Natural killer cell (primary cell): Measurements from ENCODE around the gene PHYH. TPM values are rescaled to one million over a fixed set of nuclear protein-coding genes. Genes with fewer than 3 reads are reported as not detected.

Experiments
- ATAC-seq, 3 donors: fragments of 150-1000 bp in 2 of 3; fragments of 200-7000 bp in 1 of 3; cut with Tn5 transposase; 1 replicate in 1 of 3; 2 replicates in 2 of 3; pipeline ENCODE4 v1.10.0; 2021; ENCODE audit warnings: mild to moderate bottlenecking in 2 of 3, moderate library complexity in 2 of 3
- DNase-seq, 2 donors: peaks; one replicate each; pipeline versions ENCODE4 v3.0.0 to v3.0.0-alpha.2; 2013 to 2021; ENCODE audit warnings: mixed read lengths in 1 of 2
- H3K27ac ChIP-seq: one replicate; pipeline ENCODE4 v1.5.1; 2013; ENCODE audit warnings: mild to moderate bottlenecking, low read length
- H3K27me3 ChIP-seq: one replicate; pipeline ENCODE4 v1.6.1; 2013; ENCODE audit warnings: low read length; ENCODE audit not compliant: control insufficient read depth, insufficient read depth
- H3K36me3 ChIP-seq: one replicate; pipeline ENCODE4 v1.6.1; 2013; ENCODE audit warnings: low read length; ENCODE audit not compliant: control insufficient read depth, insufficient read depth
- H3K4me1 ChIP-seq: one replicate; pipeline ENCODE4 v1.6.1; 2013; ENCODE audit warnings: low read length; ENCODE audit not compliant: control insufficient read depth, insufficient read depth
- H3K4me3 ChIP-seq: one replicate; pipeline ENCODE4 v1.5.1; 2013; ENCODE audit warnings: low read length
- H3K9me3 ChIP-seq: one replicate; pipeline ENCODE4 v1.6.1; 2013; ENCODE audit warnings: low read length; ENCODE audit not compliant: control insufficient read depth, insufficient read depth
- H3K27ac Mint-ChIP-seq, 2 donors: one replicate each; pipeline ENCODE4 v1.8.0; 2022; ENCODE audit warnings: mild to moderate bottlenecking in 2 of 2, mixed read lengths in 2 of 2, moderate library complexity in 1 of 2
- H3K27me3 Mint-ChIP-seq, 2 donors: one replicate each; pipeline ENCODE4 v1.8.0; 2022; ENCODE audit warnings: low read depth in 2 of 2, mixed read lengths in 2 of 2
- H3K36me3 Mint-ChIP-seq: one replicate; pipeline ENCODE4 v1.8.0; 2022; ENCODE audit warnings: mixed read lengths
- H3K4me1 Mint-ChIP-seq, 2 donors: one replicate each; pipeline ENCODE4 v1.8.0; 2022; ENCODE audit warnings: mixed read lengths in 2 of 2
- H3K4me3 Mint-ChIP-seq: one replicate; pipeline ENCODE4 v1.8.0; 2022; ENCODE audit warnings: mild to moderate bottlenecking, moderate library complexity, mixed read lengths
- H3K9me3 Mint-ChIP-seq, 2 donors: one replicate each; pipeline ENCODE4 v1.8.0; 2022; ENCODE audit warnings: mixed read lengths in 2 of 2
- WGBS: methylation state at CpG from one replicate; pipeline ENCODE4 v1.1.7; 2013; ENCODE audit warnings: missing lambda C conversion rate; ENCODE audit not compliant: insufficient coverage; 5-methylcytosine and 5-hydroxymethylcytosine counted together
- intact Hi-C: fragments of 100-400 bp; cut with micrococcal nuclease; formaldehyde crosslinking; loops from one replicate; pipeline ENCODE4 v1.14.2; 2022
- total RNA-seq, 4 donors: library from RNA; stranded (reverse); fragments of 120-200 nt in 1 of 4; gene quantifications; one replicate each; pipeline versions ENCODE4 v1.2.3 to v1.2.4, GENCODE V29; 2013 to 2022
- TF ChIP-seq, protein P1 (sequence below): fragments of 200-600 bp; IDR thresholded peaks from one replicate; pipeline ENCODE4 v1.8.0; 2022; ENCODE audit warnings: antibody characterized with exemption

Gene PHYH
- 1 to 10 TPM; 6.9 to 7.3 (median 7.2) TPM for total RNA-seq
- total RNA-seq (2013), result 7.7 TPM

DNA sequence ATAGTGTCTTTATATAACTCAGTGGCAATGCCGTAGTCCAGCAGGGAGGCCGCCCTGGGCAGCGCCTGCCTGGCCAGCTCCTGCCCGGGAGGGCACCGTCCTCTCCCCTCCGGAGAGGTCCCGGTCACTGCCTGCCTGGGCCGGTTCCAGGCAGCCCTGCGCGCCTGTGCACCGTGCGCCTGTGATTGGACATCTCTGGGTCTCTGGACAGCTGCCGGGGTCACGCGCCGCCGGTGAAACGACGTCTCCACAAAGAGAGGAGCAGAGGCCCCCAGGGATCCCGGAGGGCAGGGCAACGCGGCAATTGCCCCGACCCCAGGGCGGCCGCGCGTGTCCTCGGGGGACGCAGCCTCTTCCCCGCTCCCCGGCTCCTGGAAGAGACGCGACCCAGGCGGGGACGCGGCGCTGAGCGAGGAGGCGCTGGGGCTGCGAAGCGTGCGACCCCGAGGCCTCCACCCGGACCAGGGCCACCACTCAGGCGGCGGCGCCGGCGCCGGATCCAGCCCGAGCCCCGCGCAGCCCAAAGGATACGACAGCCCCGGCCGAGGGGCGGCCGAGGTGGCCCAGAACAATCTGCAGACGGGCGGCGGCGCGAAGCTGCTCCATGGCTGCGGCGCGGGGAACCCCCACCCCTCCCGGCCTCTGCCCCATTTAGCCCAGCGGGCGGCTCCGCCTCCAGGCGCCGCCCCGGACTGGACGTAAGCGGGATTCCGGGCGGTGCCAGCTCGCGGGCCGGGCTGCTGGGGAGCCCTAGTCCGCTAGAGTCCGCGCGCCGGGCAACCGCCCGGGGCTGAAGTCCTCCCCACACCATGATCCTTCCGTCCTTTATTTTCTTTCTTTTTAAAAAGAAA is at the start of gene PHYH:
Gene PHYH, minus strand, starts transcription at position 628 of the 851 bp plus-strand sequence. Its CDS starts 22 bp downstream, at position 606.
- peak within 1 kb of the TSS; percentile 75 for H3K27ac ChIP-seq
- Mint-ChIP-seq H3K4me3 (peak within 1 kb of the TSS; percentile 89), H3K4me1 (peaks cover 19 to 28% of the 10 kb centered on the region in 2 donors), H3K27ac (peak within 1 kb of the TSS; percentile 98 to 99), H3K36me3 (no peaks in the 10 kb centered on the region), H3K27me3 (no peaks in the 10 kb centered on the region), H3K9me3 (no peaks in the 10 kb centered on the region)
- DNase-seq, result peak; percentile 86 to 92
- TF ChIP-seq, protein P1, sequence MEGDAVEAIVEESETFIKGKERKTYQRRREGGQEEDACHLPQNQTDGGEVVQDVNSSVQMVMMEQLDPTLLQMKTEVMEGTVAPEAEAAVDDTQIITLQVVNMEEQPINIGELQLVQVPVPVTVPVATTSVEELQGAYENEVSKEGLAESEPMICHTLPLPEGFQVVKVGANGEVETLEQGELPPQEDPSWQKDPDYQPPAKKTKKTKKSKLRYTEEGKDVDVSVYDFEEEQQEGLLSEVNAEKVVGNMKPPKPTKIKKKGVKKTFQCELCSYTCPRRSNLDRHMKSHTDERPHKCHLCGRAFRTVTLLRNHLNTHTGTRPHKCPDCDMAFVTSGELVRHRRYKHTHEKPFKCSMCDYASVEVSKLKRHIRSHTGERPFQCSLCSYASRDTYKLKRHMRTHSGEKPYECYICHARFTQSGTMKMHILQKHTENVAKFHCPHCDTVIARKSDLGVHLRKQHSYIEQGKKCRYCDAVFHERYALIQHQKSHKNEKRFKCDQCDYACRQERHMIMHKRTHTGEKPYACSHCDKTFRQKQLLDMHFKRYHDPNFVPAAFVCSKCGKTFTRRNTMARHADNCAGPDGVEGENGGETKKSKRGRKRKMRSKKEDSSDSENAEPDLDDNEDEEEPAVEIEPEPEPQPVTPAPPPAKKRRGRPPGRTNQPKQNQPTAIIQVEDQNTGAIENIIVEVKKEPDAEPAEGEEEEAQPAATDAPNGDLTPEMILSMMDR, result no peak
- peaks cover 28% of the 10 kb centered on the region for H3K4me1 ChIP-seq
- intact Hi-C loops, result loop anchor here (5.0 kb wide), 1 partner anchor 48 kb away; the partner anchor contains the start of gene SEPHS1
- under 1% methylated on average over 88 of the region's 88 CpGs for WGBS
- H3K9me3 ChIP-seq, result no peaks in the 10 kb centered on the region
- ATAC-seq, result peak; percentile 72 to 83 (median 76)
- H3K36me3 ChIP-seq, result no peaks in the 10 kb centered on the region
- peak within 1 kb of the TSS; percentile 67 for H3K4me3 ChIP-seq
- no peaks in the 10 kb centered on the region for H3K27me3 ChIP-seq

DNA sequence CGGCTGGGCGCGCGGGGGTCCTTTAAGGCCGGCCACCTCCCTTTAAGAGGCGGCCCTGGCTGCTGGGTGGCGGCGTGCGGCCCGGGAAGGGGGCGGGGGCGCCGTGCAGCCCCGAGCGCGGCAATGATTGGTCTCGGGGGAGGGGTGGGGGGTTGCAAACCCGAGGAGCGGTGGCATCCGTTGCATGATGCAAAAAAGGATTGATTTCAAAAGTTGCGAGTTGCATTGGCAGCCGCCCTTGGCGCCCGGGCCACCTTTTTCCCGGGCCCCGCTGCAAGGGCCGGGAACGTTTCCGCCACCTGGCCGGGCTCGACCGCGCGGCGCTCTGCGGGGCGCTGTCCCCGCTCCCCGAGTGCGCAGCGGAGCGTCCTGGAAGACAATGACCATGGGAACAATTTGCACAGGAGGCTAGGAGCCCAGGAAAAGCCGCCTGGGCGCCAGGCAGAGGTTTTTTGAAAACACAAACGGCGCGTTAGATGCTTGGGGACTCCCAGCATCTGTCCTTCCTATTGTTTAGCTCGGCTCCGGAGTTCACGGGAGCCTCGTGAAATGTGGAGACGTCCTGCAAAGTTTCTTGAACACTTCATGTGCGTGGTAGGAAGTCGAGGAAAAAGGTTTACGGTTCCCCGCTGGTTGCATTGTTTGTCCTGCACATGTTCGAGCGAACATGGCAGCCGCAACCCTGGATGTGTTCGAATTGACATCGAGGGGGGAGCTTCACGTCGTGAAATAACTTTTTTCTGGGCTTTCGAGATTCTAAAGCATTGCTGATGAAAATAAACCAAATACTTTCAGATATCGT is 48.6 kb upstream of the PHYH start, which contains the start of gene SEPHS1:
Gene SEPHS1, minus strand, starts transcription at position 78 of the 802 bp plus-strand sequence. CDS start 3,343 bp downstream, outside the sequence.
- H3K4me3 Mint-ChIP-seq, result peak within 1 kb of the TSS; percentile 93
- ATAC-seq, result peak; percentile 60 to 71 (median 68)
- H3K4me3 ChIP-seq, result peak within 1 kb of the TSS; percentile 83
- H3K36me3 Mint-ChIP-seq, result no peaks in the 10 kb centered on the region
- peak; percentile 58 to 89 for DNase-seq
- under 1% methylated on average over 65 of the region's 65 CpGs for WGBS
- H3K27ac ChIP-seq, result peak within 1 kb of the TSS; percentile 77
- intact Hi-C loops, result loop anchor here (5.0 kb wide), 1 partner anchor 46 kb away; the partner anchor contains the start of gene PHYH
- no peaks in the 10 kb centered on the region for H3K9me3 ChIP-seq
- peaks cover 37% of the 10 kb centered on the region for H3K4me1 ChIP-seq
- TF ChIP-seq, protein P1, result no peak
- no peaks in the 10 kb centered on the region for H3K36me3 ChIP-seq
- H3K4me1 Mint-ChIP-seq, result peaks cover 19 to 25% of the 10 kb centered on the region in 2 donors
- no peaks in the 10 kb centered on the region for H3K9me3 Mint-ChIP-seq
- peak within 1 kb of the TSS; percentile 56 to 67 for H3K27ac Mint-ChIP-seq
- no peaks in the 10 kb centered on the region for H3K27me3 ChIP-seq
- H3K27me3 Mint-ChIP-seq, result peaks cover 18 to 22% of the 10 kb centered on the region in 2 donors

DNA sequence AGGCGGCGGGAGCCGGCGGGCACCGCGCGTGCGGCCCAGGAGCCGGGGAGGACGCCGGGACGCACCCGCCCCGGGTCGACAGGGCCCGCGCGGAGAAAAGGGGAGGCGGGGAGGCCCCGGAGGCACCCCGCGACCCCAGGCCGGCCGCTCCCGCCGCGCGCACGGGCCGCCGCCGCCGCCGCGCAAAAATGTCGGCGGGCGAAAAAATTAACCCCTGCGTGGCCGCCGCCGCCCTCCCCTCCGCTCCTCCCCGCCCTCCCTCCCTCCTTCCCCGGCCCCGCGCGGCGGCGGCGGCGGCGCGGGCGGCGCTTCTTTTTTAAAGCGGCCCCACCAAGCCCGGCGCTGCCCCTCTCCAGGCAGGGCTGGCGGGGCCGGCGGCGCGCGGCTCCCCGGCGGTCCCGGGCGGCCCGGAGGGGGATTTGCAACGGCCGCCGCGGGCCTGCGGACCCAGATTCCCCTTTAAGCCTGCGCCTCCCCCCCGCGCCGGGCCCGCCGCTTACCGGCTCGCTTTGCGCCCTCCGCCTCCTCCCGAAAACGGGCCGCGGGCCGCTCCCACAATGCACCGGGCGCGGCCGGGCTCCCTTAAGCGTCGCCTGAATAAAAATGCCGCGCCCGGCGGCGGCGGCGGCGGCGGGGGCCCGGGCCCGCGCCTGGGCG is 47.8 kb upstream of the PHYH start:
- Mint-ChIP-seq H3K27ac (peak overlapping the region; percentile 39 to 48), H3K9me3 (no peaks in the 10 kb centered on the region), H3K27me3 (peaks cover 10 to 15% of the 10 kb centered on the region in 2 donors), H3K4me3 (peak overlapping the region; percentile 79), H3K36me3 (no peaks in the 10 kb centered on the region), H3K4me1 (peaks cover 19 to 25% of the 10 kb centered on the region in 2 donors)
- Histone ChIP-seq H3K4me3 (peak overlapping the region; percentile 16), H3K4me1 (peaks cover 37% of the 10 kb centered on the region), H3K27ac (no peak overlapping the region), H3K27me3 (no peaks in the 10 kb centered on the region), H3K36me3 (no peaks in the 10 kb centered on the region), H3K9me3 (no peaks in the 10 kb centered on the region)
- DNase-seq, result peak; percentile 74 to 87
- under 1% methylated on average over 104 of the region's 109 CpGs for WGBS
- ATAC-seq, result peak; percentile 66 to 85 (median 75)
- TF ChIP-seq, protein P1, result no peak
- intact Hi-C loops, result loop anchor here (5.0 kb wide), 1 partner anchor 45 kb away; the partner anchor contains the start of gene PHYH
